Astrocyte (in vitro differentiated cells and primary cell): ENCODE results near the gene KLHL14. TPM values are rescaled to one million over a fixed set of nuclear protein-coding genes. Genes with fewer than 3 reads are reported as not detected.

Experiments used
- DNase-seq: peaks from one replicate; pipeline ENCODE4 v3.0.0-alpha.2; 2010; ENCODE audit warnings: low read depth
- FAIRE-seq: peaks from 2 replicates; lab custom pipeline; 2011; peaks lifted over from hg19 to GRCh38; lab: Jason Lieb, UNC
- H2AFZ ChIP-seq: 2 replicates; pipeline ENCODE4 v1.6.0; 2012; ENCODE audit warnings: low read depth, low read length, inconsistent platforms
- H3K27ac ChIP-seq: 2 replicates; pipeline ENCODE4 v1.5.1; 2011; ENCODE audit warnings: low read depth, low read length, inconsistent platforms
- H3K27me3 ChIP-seq: 2 replicates; pipeline ENCODE4 v1.6.0; 2011; ENCODE audit warnings: low read length, inconsistent platforms; ENCODE audit not compliant: insufficient read depth
- H3K36me3 ChIP-seq: 2 replicates; pipeline ENCODE4 v1.5.1; 2011; ENCODE audit warnings: low read length, inconsistent platforms; ENCODE audit not compliant: insufficient read depth
- H3K4me1 ChIP-seq: 2 replicates; pipeline ENCODE4 v1.5.1; 2011; ENCODE audit warnings: low read length, inconsistent platforms; ENCODE audit not compliant: insufficient read depth
- H3K4me2 ChIP-seq: 2 replicates; pipeline ENCODE4 v1.6.0; 2012; ENCODE audit warnings: low read length, inconsistent platforms
- H3K4me3 ChIP-seq: 2 replicates; pipeline ENCODE4 v1.5.1; 2011; ENCODE audit warnings: low read depth, mild to moderate bottlenecking, low read length, inconsistent platforms; ENCODE audit not compliant: insufficient read depth
- H3K79me2 ChIP-seq: 2 replicates; pipeline ENCODE4 v1.6.0; 2012; ENCODE audit warnings: mild to moderate bottlenecking, low read length, inconsistent platforms; ENCODE audit not compliant: insufficient read depth
- H3K9ac ChIP-seq: 2 replicates; pipeline ENCODE4 v1.6.0; 2012; ENCODE audit warnings: mild to moderate bottlenecking, low read length, inconsistent platforms
- H3K9me3 ChIP-seq: 2 replicates; pipeline ENCODE4 v1.5.1; 2012; ENCODE audit warnings: low read depth, mild to moderate bottlenecking, low read length, inconsistent platforms; ENCODE audit not compliant: insufficient read depth
- H4K20me1 ChIP-seq: 2 replicates; pipeline ENCODE4 v1.6.0; 2012; ENCODE audit warnings: low read length, inconsistent platforms; ENCODE audit not compliant: insufficient read depth
- H3K27ac Mint-ChIP-seq: one replicate; pipeline ENCODE4 v1.8.0; 2021; ENCODE audit warnings: mild to moderate bottlenecking, mixed read lengths; ENCODE audit not compliant: unreplicated experiment
- H3K27me3 Mint-ChIP-seq: one replicate; pipeline ENCODE4 v1.8.0; 2021; ENCODE audit warnings: low read depth, mixed read lengths; ENCODE audit not compliant: unreplicated experiment
- H3K36me3 Mint-ChIP-seq: one replicate; pipeline ENCODE4 v1.8.0; 2021; ENCODE audit warnings: low read depth, mixed read lengths; ENCODE audit not compliant: unreplicated experiment
- H3K4me1 Mint-ChIP-seq: one replicate; pipeline ENCODE4 v1.8.0; 2021; ENCODE audit warnings: low read depth, mixed read lengths; ENCODE audit not compliant: unreplicated experiment
- H3K4me3 Mint-ChIP-seq: one replicate; pipeline ENCODE4 v1.8.0; 2021; ENCODE audit warnings: mild to moderate bottlenecking, moderate library complexity, mixed read lengths; ENCODE audit not compliant: unreplicated experiment
- H3K9me3 Mint-ChIP-seq: one replicate; pipeline ENCODE4 v1.8.0; 2021; ENCODE audit warnings: mild to moderate bottlenecking, mixed read lengths; ENCODE audit not compliant: unreplicated experiment
- CTCF ChIP-seq: IDR thresholded peaks from 2 replicates; pipeline ENCODE4 v1.5.1; 2011; ENCODE audit warnings: low read depth, mild to moderate bottlenecking, inconsistent platforms, low read length, moderate library complexity; ENCODE audit not compliant: insufficient read depth
- EZH2 ChIP-seq: IDR thresholded peaks from 2 replicates; pipeline ENCODE4 v1.6.1; 2012; ENCODE audit warnings: mild to moderate bottlenecking, low read length, inconsistent platforms; ENCODE audit not compliant: insufficient read depth
- total RNA-seq: library from RNA; stranded (reverse); gene quantifications from 2 replicates; pipeline ENCODE4 v1.2.1, GENCODE V29; 2021

The KLHL14 gene
- total RNA-seq, 1 donor from 2014 or later: 0.39 TPM

GRCh38 chr18:32770666-32771168 lies 2.1 kb downstream of the KLHL14 start:
- peak overlapping the region; percentile 82 for H3K4me3 Mint-ChIP-seq
- Histone ChIP-seq H3K36me3 (no peaks in the 10 kb centered on the region), H4K20me1 (no peaks in the 10 kb centered on the region), H3K4me1 (peaks cover 11% of the 10 kb centered on the region), H3K4me2 (peak overlapping the region; percentile 90), H3K27ac (no peak overlapping the region), H3K4me3 (peak overlapping the region; percentile 52), H3K79me2 (no peaks in the 10 kb centered on the region), H2AFZ (peak overlapping the region; percentile 77), H3K27me3 (peaks cover 43% of the 10 kb centered on the region), H3K9me3 (no peaks in the 10 kb centered on the region), H3K9ac (peak overlapping the region; percentile 18)
- H3K4me1 Mint-ChIP-seq: peaks cover 11% of the 10 kb centered on the region
- FAIRE-seq (no peak), DNase-seq (no peak)
- H3K36me3 Mint-ChIP-seq: no peaks in the 10 kb centered on the region
- peaks cover 36% of the 10 kb centered on the region for H3K27me3 Mint-ChIP-seq
- H3K27ac Mint-ChIP-seq: no peak overlapping the region
- no peaks in the 10 kb centered on the region for H3K9me3 Mint-ChIP-seq
- peak; percentile 35 for TF ChIP-seq EZH2
- TF ChIP-seq CTCF: no peak

- Histone ChIP-seq H3K36me3 (no peaks in the 10 kb centered on the region), H3K4me3 (peak overlapping the region; percentile 5), H4K20me1 (no peaks in the 10 kb centered on the region), H3K4me1 (peaks cover 11% of the 10 kb centered on the region), H3K9ac (no peak overlapping the region), H3K27ac (no peak overlapping the region), H2AFZ (peak overlapping the region; percentile 52), H3K27me3 (peaks cover 43% of the 10 kb centered on the region), H3K4me2 (peak overlapping the region; percentile 67), H3K9me3 (no peaks in the 10 kb centered on the region), H3K79me2 (no peaks in the 10 kb centered on the region)
- no peak overlapping the region for H3K27ac Mint-ChIP-seq
- FAIRE-seq: no peak
- H3K4me3 Mint-ChIP-seq: peak overlapping the region; percentile 71
- TF ChIP-seq EZH2 (peak; percentile 67), CTCF (no peak)
- H3K27me3 Mint-ChIP-seq: peaks cover 36% of the 10 kb centered on the region
- no peaks in the 10 kb centered on the region for H3K9me3 Mint-ChIP-seq
- DNase-seq: no peak
- no peaks in the 10 kb centered on the region for H3K36me3 Mint-ChIP-seq
- H3K4me1 Mint-ChIP-seq: peaks cover 11% of the 10 kb centered on the region
These were observed 2.7 kb downstream of the KLHL14 start for GRCh38 chr18:32770054-32770665.

GRCh38 chr18:32769586-32770053 lies 3.2 kb downstream of the KLHL14 start:
- no peaks in the 10 kb centered on the region for H3K9me3 ChIP-seq
- FAIRE-seq (no peak), DNase-seq (no peak)
- no peaks in the 10 kb centered on the region for H3K79me2 ChIP-seq
- no peak overlapping the region for H3K9ac ChIP-seq
- no peak for TF ChIP-seq CTCF
- TF ChIP-seq EZH2: peak; percentile 73
- H3K36me3 ChIP-seq: no peaks in the 10 kb centered on the region
- H3K27ac Mint-ChIP-seq: no peak overlapping the region
- H3K27ac ChIP-seq: no peak overlapping the region
- no peaks in the 10 kb centered on the region for H3K36me3 Mint-ChIP-seq
- peak overlapping the region; percentile 67 for H3K4me2 ChIP-seq
- peaks cover 11% of the 10 kb centered on the region for H3K4me1 Mint-ChIP-seq
- no peaks in the 10 kb centered on the region for H4K20me1 ChIP-seq
- H3K4me3 Mint-ChIP-seq: peak overlapping the region; percentile 71
- peaks cover 43% of the 10 kb centered on the region for H3K27me3 ChIP-seq
- peak overlapping the region; percentile 52 for H2AFZ ChIP-seq
- peaks cover 11% of the 10 kb centered on the region for H3K4me1 ChIP-seq
- no peak overlapping the region for H3K4me3 ChIP-seq
- no peaks in the 10 kb centered on the region for H3K9me3 Mint-ChIP-seq
- H3K27me3 Mint-ChIP-seq: peaks cover 36% of the 10 kb centered on the region
